Heart left ventricle (tissue), 16 donors: ENCODE measurements around the gene MYO1H. TPM values are rescaled to one million over a fixed set of nuclear protein-coding genes. Genes with fewer than 3 reads are reported as not detected.

Experiments
- ATAC-seq, 4 donors: fragments of 200-7000 bp; cut with Tn5 transposase; one replicate each; pipeline ENCODE4 v1.9.1; 2020 to 2022; ENCODE audit warnings: moderate library complexity in 4 of 4, mild to moderate bottlenecking in 3 of 4, moderate number of reproducible peaks in 1 of 4
- DNase-seq, 5 donors: peaks; one replicate each; pipeline ENCODE4 v3.0.0-alpha.2; 2020
- H3K27ac ChIP-seq, 12 donors: fragments of 200-600 bp; sonication (generic) in 4 of 12; one replicate each; pipeline versions ENCODE4 v1.5.0 to v1.8.0; 2016 to 2022; ENCODE audit warnings: mild to moderate bottlenecking in 2 of 12
- H3K27me3 ChIP-seq, 9 donors: fragments of 200-600 bp; sonication (generic) in 2 of 9; one replicate each; pipeline versions ENCODE4 v1.5.1 to v1.8.0; 2016 to 2022; ENCODE audit warnings: mild to moderate bottlenecking in 3 of 9
- H3K36me3 ChIP-seq, 9 donors: fragments of 200-600 bp; sonication (generic) in 2 of 9; one replicate each; pipeline versions ENCODE4 v1.5.0 to v1.8.0; 2018 to 2022; ENCODE audit warnings: mild to moderate bottlenecking in 2 of 9
- H3K4me1 ChIP-seq, 12 donors: fragments of 200-600 bp; sonication (generic) in 4 of 12; one replicate each; pipeline versions ENCODE4 v1.5.0 to v1.8.0; 2016 to 2022; ENCODE audit warnings: mild to moderate bottlenecking in 3 of 12
- H3K4me3 ChIP-seq, 12 donors: fragments of 200-600 bp; sonication (generic) in 4 of 12; one replicate each; pipeline versions ENCODE4 v1.5.0 to v1.8.0; 2017 to 2022; ENCODE audit warnings: mild to moderate bottlenecking in 9 of 12, moderate library complexity in 4 of 12
- H3K9me3 ChIP-seq, 12 donors: fragments of 200-600 bp; sonication (generic) in 4 of 12; one replicate each; pipeline versions ENCODE4 v1.5.0 to v1.8.0; 2016 to 2022; ENCODE audit warnings: mild to moderate bottlenecking in 1 of 12
- POLR2A ChIP-seq, 2 donors: fragments of 450-650 bp; IDR thresholded peaks; one replicate each; pipeline ENCODE4 v1.6.1; 2017; ENCODE audit warnings: antibody characterized with exemption in 2 of 2, mild to moderate bottlenecking in 2 of 2, moderate library complexity in 2 of 2
- WGBS, 4 donors: extraction: QIAGEN DNeasy Blood & Tissue Kit in 2 of 4; methylation state at CpG; one replicate each; pipeline versions ENCODE4 v1.1.5 to v1.1.7; 2013 to 2018; 5-methylcytosine and 5-hydroxymethylcytosine counted together
- intact Hi-C, 10 donors: fragments of 100-400 bp; cut with DNase I; formaldehyde crosslinking; loops; one replicate each; pipeline versions ENCODE4 v1.11.1 to v1.14.2; 2022
- polyA plus RNA-seq, 2 donors: library from polyadenylated mRNA; stranded (reverse); fragments of 200-250 nt; gene quantifications; one replicate each; pipeline ENCODE4 v1.2.3, GENCODE V29; 2013
- total RNA-seq, 9 donors: library from RNA; depleted of rRNA in 2 of 9; stranded (reverse); fragments of >200 nt in 2 of 9; fragmentation: NEBNext Ultra II Directional in 3 of 9; extraction: Animal tissue kit (Norgen Biotek cat#: 25700) in 3 of 9; gene quantifications; one replicate each; pipeline versions ENCODE4 v1.1.0 to v1.2.4, GENCODE V29; 2016 to 2023
- TF ChIP-seq, protein P1 (sequence below), 12 donors: fragments of 200-600 bp; sonication (generic) in 4 of 12; IDR thresholded peaks; one replicate each; pipeline versions ENCODE4 v1.5.0 to v1.8.0; 2018 to 2022; ENCODE audit warnings: antibody characterized with exemption in 12 of 12, mild to moderate bottlenecking in 5 of 12
- donor health status: ischemic (EF 13 %, LVEDD 7.1; RV severe dilation, severe dysfunction).
- donor health status: healthy with polysubstance abuse.
- donor health status: DM: no; HTN: yes; CAD: no.
- donor health status: DM: no; HTN: no; CAD: no.
- donor health status: ischemic (EF 25% LVEDD 6.9; RV normal size, moderate dysfunction).
- donor health status: ischemic (EF 25% LVEDD 5.7; RV mildly dilated, moderate dysfunction).
- donor health status: healthy.
- donor health status: DM: yes; HTN: yes; CAD: no.
- donor health status: ischemic (EF 35%, LVEDD 5.7; RV mildly dilated, moderate dysfunction).
- donor health status: nonischemic (EF 11% LVEDD 7.7; RV severe dilation, severe dysfunction).
- donor health status: DM: yes; HTN: yes; CAD: no.
- donor health status: PGD.
- donor health status: ischemic (EF 29% LVEDD 5.4; RV normal size, mild dysfunction).
- donor health status: nonischemic (EF 23%, LVEDD 6.1; RV moderate dilation, normal function).

MYO1H gene
- total and polyA plus RNA-seq, 11 donors, result 0.04 to 1.00 (median 0.22) TPM; not detected in 3

- DNase-seq (no peak), ATAC-seq (no peak)
- intact Hi-C loops, result no loop called here
- no peaks in the 10 kb centered on the region for H3K4me1 ChIP-seq
- 92 to 98% (median 95%) methylated on average over 2 of the region's 2 CpGs for WGBS, 4 donors
- TF ChIP-seq, protein P1, sequence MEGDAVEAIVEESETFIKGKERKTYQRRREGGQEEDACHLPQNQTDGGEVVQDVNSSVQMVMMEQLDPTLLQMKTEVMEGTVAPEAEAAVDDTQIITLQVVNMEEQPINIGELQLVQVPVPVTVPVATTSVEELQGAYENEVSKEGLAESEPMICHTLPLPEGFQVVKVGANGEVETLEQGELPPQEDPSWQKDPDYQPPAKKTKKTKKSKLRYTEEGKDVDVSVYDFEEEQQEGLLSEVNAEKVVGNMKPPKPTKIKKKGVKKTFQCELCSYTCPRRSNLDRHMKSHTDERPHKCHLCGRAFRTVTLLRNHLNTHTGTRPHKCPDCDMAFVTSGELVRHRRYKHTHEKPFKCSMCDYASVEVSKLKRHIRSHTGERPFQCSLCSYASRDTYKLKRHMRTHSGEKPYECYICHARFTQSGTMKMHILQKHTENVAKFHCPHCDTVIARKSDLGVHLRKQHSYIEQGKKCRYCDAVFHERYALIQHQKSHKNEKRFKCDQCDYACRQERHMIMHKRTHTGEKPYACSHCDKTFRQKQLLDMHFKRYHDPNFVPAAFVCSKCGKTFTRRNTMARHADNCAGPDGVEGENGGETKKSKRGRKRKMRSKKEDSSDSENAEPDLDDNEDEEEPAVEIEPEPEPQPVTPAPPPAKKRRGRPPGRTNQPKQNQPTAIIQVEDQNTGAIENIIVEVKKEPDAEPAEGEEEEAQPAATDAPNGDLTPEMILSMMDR (IDR thresholded peaks at IDR 0.05), result no peak
- TF ChIP-seq POLR2A (IDR thresholded peaks at IDR 0.05), result no peak
- H3K27me3 ChIP-seq, result peaks cover 0 to 8% (median 0%) of the 10 kb centered on the region in 9 donors
- H3K4me3 ChIP-seq, result no peak overlapping the region
- H3K36me3 ChIP-seq, result no peaks in the 10 kb centered on the region
- no peak overlapping the region for H3K27ac ChIP-seq
- no peaks in the 10 kb centered on the region for H3K9me3 ChIP-seq
Measured at GRCh38 chr12:109334887-109335286, 12.8 kb upstream of the MYO1H start.

GRCh38 chr12:109336593-109336992 is 11.1 kb upstream of the MYO1H start:
- Histone ChIP-seq H3K36me3 (no peaks in the 10 kb centered on the region), H3K4me3 (no peak overlapping the region), H3K4me1 (no peaks in the 10 kb centered on the region), H3K27ac (no peak overlapping the region), H3K9me3 (no peaks in the 10 kb centered on the region), H3K27me3 (peaks cover 0 to 8% (median 0%) of the 10 kb centered on the region in 9 donors)
- no peak for ATAC-seq
- 81 to 90% (median 81%) methylated on average over 1 of the region's 1 CpG for WGBS, 4 donors
- intact Hi-C loops, result no loop called here
- no peak for DNase-seq
- TF ChIP-seq POLR2A (IDR thresholded peaks at IDR 0.05), result no peak
- TF ChIP-seq, protein P1 (IDR thresholded peaks at IDR 0.05), result no peak

DNA sequence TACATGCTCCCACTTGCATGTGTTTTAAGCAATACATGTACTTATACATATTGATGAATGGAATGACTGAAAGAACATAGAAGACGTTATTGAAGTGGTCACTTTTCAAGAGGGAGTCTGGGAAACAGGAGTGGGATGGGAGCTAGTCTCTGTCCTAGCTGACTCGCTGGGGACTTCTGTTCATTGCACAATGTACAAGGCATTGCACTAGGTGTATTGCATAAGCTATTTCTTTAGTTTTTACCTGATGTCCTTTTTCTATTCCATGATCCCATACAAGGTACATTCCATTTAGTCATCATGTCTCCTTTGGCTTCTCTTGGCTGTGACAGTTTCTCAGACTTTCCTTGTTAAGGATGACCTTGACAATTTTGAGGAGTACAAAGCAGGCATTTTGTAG is 4.0 kb upstream of the MYO1H start:
- Histone ChIP-seq H3K9me3 (no peaks in the 10 kb centered on the region), H3K4me1 (no peaks in the 10 kb centered on the region), H3K27me3 (no peaks in the 10 kb centered on the region), H3K27ac (no peak overlapping the region), H3K36me3 (no peaks in the 10 kb centered on the region), H3K4me3 (no peak overlapping the region)
- ATAC-seq (no peak), DNase-seq (no peak)
- TF ChIP-seq, protein P1 (IDR thresholded peaks at IDR 0.05), result no peak
- TF ChIP-seq POLR2A (IDR thresholded peaks at IDR 0.05), result no peak
- WGBS, 4 donors, result 40 to 79% (median 58%) methylated on average over 2 of the region's 2 CpGs
- intact Hi-C loops, result no loop called here

GRCh38 chr12:109345428-109345827 is 2.3 kb upstream of the MYO1H start:
- Histone ChIP-seq H3K27me3 (peaks cover 0 to 4% (median 0%) of the 10 kb centered on the region in 9 donors), H3K36me3 (no peaks in the 10 kb centered on the region), H3K4me3 (no peak overlapping the region), H3K9me3 (no peaks in the 10 kb centered on the region), H3K4me1 (no peaks in the 10 kb centered on the region), H3K27ac (no peak overlapping the region)
- no peak for TF ChIP-seq POLR2A (IDR thresholded peaks at IDR 0.05)
- TF ChIP-seq, protein P1 (IDR thresholded peaks at IDR 0.05), result no peak
- intact Hi-C loops, result no loop called here
- 84 to 88% (median 86%) methylated on average over 2 of the region's 2 CpGs for WGBS, 4 donors
- DNase-seq (no peak), ATAC-seq (no peak)
